HG03442 (cell line): ENCODE results near the gene SURF2.
A peak's percentile ranks its signal among the peaks of the same experiment; 100 is the strongest.

Source experiments
- ATAC-seq: cut with Tn5 transposase; IDR thresholded peaks from one replicate; pipeline ENCODE4 v1.9.1; 2021; ENCODE audit warnings: mild to moderate bottlenecking, moderate library complexity; ENCODE audit not compliant: unreplicated experiment

SURF2 gene

DNA sequence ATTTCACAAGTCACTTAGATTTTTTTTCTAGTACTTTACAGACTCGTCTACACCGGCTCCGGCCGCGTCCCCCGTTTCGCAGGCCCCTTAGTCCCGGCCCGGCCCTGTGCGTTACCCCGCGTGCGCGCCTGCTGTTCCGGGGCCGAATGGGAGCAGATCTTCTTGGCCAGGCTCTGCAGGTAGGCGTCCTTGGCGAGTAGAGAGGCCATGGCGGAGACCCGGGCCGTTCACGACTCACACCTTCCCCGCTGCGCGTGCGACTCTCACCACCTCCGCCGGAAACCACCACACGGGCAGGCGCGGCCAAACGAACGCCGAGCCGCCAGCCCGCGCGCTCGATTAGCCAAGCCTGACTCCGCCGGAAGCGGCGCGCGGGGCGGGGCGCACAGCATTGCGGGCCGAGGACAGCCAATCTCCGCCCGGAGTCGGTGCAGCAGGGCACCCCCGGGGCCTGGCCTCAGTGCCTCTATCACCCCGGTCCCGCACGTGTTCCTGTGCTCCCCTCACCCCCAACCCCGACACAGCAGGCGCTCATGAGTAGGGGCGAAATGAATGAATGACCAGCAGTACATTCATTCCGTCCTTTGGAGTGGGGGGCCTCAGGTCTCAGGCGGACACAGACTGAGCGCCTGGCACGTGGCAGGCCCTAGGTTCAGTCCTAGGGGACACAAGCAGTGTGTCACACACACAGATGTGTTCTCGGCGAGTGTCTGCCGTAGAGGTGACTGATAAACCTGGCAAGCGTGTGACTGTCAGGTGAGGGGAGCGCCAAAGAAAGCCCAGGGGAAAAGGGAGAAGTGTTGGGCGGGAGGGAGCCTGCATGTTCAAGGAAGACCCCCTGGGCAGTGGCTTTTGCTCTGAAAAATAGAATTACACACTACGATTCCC is 20.2 kb upstream of the SURF2 start, which contains the start of gene SURF6:
Gene SURF6 (minus strand): TSS at position 265 of the 888 bp plus-strand sequence. CDS start 56 bp downstream, at position 209.
- peak; percentile 84 for ATAC-seq

DNA sequence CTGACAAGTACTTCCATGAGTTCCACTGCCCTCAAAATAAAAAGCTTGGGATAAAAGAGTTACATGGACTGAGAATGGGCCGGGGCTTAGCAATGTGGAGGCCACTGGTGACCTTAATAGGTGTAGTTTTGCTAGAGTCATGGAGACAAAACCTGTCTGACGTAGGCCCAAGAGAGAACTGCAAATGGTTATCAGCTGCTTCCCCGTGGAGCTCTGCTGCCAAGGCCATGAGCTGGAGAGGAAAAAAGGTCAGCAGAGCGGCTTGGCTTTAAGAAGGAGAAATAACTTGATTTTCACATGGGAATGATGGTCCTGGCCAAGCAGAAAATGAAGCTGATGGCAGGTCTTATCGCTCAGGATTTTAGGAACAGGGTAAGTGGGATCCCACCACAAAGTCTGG is 16.7 kb upstream of the SURF2 start:
- ATAC-seq, result no peak

GRCh38 chr9:133340256-133340655 is 16.1 kb upstream of the SURF2 start:
- no peak for ATAC-seq

DNA sequence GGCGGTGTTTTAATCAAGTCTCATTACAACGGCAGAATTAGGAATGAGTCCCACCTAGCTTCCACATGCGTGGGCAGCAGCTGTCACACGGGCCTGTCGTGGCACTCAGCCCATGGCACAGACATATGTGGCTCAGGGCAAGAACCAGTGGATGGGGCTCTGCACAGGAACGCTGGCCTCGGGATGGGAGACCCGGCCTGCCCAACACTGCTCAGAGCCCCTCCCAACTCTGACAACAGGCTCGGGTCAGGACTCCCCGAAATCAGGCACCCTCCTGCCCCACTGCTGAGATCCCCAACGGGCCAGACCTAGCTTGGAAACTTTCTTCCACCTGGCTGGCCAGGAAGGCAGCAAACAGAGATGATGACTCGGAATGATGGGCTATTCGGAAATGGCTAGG is 15.4 kb upstream of the SURF2 start:
- ATAC-seq, result no peak

GRCh38 chr9:133341369-133342068 is 14.8 kb upstream of the SURF2 start:
- no peak for ATAC-seq

GRCh38 chr9:133342069-133342406 is 14.3 kb upstream of the SURF2 start:
- ATAC-seq, result no peak

DNA sequence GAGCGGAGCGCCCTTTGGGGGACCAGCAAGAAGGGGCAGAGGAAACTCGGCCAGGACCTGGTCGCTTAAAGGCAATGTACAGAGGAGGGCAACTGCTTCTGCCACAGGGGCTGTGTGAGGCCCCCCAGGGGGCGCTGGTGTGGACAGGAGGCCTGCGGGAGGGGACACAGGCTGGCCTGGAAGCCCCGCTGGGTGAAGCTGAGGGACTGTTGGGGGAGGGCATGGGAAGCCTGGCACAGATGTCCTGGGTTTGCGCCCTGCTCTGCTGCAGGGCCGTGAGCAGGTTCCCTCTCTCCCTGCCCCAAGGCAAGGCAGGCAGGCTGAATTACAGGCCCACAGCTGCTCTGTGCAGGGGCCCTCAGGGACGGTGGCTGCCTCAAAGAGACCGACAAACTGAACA is 13.8 kb upstream of the SURF2 start:
- no peak for ATAC-seq

- ATAC-seq, result no peak
These were observed 12.3 kb upstream of the SURF2 start for GRCh38 chr9:133344071-133344470.

DNA sequence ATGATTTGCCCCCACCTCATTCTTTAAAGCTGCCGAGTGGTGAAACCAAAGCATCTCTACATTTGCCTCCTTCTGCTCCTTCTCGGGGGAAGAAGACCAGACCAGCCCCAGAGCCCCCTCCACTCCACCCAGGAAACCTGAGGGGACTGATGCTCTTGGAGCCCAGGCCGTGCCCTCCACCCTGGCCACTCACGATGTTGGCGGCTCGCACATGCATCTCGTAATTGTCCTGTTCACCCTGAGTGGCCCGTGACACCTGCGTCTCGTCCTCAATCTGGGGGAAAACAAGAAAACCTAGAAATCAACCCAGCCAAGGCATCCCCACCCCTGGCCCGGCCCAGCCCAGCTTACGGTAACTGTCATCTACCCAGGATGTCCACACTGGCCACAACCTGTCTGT is 11.4 kb upstream of the SURF2 start:
- no peak for ATAC-seq

- ATAC-seq, result no peak
These were observed 10.8 kb upstream of the SURF2 start for GRCh38 chr9:133345596-133345995.

DNA sequence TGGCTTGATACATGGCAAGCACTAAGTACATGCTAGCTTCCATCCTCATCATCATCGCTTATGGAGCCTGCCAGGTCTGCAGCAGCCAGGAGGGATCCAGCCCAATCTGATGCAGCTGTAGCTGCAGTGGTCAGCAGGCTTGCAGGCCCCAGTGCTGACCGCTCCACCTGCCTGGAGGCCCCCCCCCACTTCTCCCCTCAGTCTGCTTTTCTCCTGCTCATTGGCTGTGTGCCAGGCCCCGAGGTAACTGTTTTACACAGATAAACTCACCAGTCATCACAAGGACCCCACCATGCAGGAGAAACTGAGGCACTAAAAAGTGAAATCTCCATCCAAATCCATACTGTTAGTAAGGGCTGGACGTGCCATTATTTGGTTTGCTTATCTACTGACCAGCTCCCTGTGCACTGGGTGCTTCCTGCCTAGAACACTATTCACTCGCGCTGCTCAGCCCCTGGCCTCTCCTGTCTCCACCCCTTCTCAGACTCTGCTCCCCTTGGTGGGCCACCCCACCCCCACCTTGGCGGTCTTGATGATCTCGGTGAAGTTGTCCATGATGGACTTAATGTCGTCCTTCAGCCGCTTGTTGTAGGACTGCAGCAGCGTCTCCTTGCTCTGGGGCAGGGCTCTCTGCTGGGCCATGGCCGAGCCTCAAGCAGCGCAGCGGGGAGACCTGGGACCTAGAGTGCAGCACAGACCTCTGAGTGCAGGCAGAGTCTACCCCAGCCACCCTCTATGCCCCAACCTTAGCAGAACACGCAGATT is 10.1 kb upstream of the SURF2 start:
- ATAC-seq, result no peak

DNA sequence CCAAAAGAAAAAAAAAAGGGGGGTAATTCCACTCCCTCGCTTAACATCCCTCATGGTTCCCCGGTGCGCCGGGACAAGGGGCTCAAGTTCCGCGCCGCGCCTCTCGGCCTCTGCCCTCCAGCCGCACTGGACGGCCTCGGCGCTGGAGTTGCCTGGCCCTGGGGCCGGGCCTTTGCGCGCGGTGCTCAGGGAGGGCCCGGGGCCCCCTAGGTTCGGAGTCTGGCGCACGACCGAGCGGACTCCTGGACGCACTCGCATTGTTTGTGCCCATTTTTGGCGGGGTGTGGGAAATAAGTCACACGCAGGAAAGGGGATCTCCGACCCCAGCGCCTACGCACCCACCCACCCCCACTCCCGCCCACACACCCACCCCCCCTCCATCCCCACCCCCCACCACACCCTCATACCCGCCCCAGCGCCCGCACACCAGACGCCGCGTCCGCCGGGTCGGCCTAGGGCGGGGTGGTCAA is 8.8 kb upstream of the SURF2 start:
- peak; percentile 16 for ATAC-seq

- peak; percentile 66 for ATAC-seq
These were observed 8.2 kb upstream of the SURF2 start, which contains the start of the genes MED22 and RPL7A for GRCh38 chr9:133347985-133348717. TSS of gene MED22 (minus strand) at chr9:133348131. CDS start at chr9:133346662, 1,469 bp downstream. TSS of gene RPL7A (plus strand) at chr9:133348218. CDS start at chr9:133348244, 26 bp downstream.

DNA sequence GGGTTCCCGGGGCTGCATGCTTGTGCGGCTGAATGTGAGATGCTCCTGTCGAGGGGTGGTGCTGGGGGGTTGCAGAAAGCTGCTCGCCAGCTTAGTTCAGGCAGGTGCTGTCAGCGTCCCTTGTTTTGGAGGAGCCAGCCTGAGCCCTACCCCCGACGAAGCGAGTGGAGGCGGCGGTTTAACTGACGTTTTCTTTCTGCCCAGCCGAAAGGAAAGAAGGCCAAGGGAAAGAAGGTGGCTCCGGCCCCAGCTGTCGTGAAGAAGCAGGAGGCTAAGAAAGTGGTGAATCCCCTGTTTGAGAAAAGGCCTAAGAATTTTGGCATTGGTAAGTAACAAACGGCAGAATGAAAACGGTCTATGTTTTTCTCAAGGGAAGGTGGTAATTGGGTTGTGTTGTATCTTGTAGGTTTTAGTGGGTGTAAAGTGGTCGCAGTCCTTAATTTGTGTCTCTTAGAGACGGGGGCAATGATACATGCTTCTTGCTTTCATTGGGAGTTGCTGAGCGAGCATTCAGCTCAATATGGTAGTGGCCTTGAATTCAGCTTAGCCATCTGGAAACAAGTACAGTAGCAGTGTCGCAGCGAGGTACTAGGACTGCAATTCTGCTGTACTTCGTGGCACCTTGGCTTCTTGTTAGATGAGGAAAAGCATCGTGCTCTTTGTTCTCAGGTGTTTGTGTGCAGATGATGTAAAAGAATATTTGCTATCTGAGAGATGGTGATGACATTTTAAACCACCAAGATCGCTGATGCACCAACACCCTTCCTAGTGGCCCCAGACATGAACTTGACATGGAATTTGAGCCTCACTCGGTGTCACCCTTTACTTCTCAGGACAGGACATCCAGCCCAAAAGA is 7.4 kb upstream of the SURF2 start:
- ATAC-seq, result no peak

DNA sequence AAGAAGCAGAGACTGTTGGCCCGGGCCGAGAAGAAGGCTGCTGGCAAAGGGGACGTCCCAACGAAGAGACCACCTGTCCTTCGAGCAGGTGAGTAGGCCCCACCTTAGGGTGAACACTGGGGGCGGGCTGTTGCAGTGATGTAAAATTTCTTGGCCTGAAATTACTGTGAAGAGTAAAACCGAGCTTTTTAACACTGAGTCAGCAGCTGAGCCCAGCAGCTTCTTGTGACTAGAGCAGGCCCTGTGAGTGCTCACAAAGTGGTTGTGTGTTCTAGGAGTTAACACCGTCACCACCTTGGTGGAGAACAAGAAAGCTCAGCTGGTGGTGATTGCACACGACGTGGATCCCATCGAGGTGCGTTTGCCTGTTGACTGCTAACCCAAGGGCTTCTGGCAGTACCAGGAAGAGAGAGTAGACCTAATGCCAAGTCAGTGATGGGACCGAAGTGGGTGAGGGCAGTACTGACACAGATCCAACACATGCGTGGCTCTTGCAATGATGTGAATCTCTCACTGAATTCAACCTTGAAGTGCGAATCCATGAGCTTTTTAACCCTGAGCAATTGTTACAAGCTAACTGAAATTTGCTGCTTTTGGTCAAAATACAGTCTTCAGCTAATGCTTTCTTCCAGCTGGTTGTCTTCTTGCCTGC is 6.3 kb upstream of the SURF2 start:
- ATAC-seq, result no peak

DNA sequence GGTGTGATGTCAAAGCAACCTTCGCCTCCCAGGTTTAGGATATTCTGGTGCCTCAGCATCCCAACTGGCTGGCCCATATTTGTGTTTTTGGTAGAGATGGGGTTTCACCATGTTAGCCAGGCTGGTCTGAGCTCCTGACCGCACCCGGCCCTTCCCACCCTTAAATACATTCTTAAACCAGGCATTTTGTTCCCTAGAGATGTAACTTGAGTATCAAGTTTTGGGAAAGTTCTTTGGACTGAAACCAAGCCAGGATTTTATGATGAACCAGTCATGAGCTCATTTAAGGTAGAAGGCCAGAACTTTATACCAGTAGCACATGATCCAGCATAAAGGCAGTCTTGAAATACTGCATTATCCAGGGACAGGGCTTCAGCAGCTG is 4.8 kb upstream of the SURF2 start:
- no peak for ATAC-seq

DNA sequence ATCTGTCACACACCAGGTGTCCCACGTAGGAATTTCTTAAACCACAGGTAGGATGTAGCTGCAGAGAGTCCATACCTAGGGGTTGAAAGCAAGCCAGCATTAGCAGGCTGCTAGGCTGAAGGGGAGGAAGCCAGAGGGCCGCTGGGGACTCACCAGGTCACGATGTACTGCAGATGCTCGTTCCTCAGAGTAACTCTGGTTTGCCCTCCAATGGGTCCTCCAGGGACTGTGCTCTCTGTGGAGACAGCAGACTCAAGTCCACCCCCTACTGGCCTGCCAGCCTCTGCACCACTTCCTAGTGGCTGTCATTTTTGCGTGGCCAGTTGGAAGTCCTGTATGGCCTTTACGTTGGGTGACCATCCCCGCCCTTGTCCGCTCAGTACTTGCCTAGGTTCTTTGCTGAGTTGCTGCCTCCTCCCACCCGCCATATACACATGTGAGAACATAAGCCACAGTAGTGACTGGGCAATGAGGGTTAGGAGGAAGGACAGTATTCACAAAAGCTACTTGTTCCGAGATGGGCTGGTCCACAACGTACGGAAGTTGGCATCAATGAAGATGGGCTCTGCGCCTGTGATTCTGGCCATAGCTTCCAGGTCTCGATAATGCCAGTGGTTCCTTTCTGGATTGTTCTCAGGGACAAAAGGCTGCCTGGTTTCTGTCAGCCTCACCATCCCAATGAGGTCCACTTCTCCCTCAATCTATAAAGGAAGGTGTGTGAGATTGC is 4.3 kb upstream of the SURF2 start:
- ATAC-seq, result no peak

- no peak for ATAC-seq
These were observed 3.6 kb upstream of the SURF2 start for GRCh38 chr9:133352635-133353340.
